ENCODE results near the gene KIAA1191.
"Not testable (repeated sequence)": the region's sequence is repeated elsewhere in the genome, so short reads cannot be mapped to it uniquely, and the experiment has no call there.

Gene KIAA1191

GRCh38 chr5:176361437-176362232 lies at the start of gene KIAA1191:
Gene KIAA1191, minus strand, starts transcription at chr5:176361764. Its CDS starts 2,256 bp downstream, at chr5:176359508.
- peak; percentile 82 to 88 (median 82) for DNase-seq

- no peak for DNase-seq
Observed at GRCh38 chr5:176410486-176411180, 49.1 kb upstream of the KIAA1191 start.

DNA sequence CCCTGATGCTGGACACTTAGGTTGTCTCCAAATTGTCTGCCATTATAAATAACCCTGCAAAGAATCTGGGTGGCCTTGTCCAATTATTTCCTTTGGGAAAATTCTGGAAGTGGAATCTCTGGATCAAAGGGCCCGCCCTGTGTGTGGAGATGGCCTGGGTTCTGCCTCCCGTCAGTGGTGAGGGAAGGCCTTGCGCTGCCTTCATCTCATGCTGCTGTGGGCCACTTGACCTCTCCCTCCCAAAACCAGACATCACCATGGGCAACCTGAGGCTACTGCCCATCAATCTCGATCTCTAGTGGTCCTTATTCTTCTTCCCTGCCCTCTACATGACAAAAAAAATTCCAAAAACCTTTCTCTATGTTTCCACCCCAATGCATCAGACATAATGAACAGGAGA lies 48.2 kb upstream of the KIAA1191 start:
- DNase-seq, result no peak

DNA sequence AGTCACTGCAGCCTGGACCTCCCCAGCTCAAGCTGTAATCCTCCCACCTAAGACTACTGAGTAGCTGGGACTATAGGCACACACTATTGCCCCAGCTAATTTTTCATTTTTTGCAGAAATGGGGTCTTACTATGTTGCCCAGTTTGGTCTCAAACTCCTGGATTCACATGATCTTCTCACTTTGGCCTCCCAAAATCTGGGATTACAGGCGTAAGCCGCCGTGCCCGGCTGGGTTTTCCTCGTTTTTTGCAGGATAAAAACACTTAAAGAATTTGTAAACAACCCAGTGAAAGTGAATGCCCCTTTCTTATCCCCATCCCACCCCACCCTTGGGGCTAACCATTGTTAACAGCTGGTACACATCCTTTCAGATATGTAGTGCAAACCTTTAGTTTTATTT lies 47.0 kb upstream of the KIAA1191 start:
- no peak for DNase-seq

DNA sequence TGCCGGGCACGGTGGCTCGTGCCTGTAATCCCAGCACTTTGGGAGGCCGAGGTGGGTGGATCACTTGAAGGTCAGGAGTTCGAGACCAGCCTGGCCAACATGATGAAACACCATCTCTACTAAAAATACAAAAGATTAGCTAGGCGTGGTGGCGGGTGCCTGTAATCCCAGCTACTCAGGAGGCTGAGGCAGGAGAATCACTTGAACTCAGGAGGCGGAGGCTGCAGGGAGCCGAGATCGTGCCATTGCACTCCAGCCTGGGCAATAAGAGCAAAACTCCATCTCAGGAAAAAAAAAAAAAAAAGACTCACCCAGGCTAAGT lies 46.6 kb upstream of the KIAA1191 start:
- DNase-seq, result not testable (repeated sequence)

- DNase-seq, result no peak
Observed at GRCh38 chr5:176407456-176408251, 46.1 kb upstream of the KIAA1191 start.

DNA sequence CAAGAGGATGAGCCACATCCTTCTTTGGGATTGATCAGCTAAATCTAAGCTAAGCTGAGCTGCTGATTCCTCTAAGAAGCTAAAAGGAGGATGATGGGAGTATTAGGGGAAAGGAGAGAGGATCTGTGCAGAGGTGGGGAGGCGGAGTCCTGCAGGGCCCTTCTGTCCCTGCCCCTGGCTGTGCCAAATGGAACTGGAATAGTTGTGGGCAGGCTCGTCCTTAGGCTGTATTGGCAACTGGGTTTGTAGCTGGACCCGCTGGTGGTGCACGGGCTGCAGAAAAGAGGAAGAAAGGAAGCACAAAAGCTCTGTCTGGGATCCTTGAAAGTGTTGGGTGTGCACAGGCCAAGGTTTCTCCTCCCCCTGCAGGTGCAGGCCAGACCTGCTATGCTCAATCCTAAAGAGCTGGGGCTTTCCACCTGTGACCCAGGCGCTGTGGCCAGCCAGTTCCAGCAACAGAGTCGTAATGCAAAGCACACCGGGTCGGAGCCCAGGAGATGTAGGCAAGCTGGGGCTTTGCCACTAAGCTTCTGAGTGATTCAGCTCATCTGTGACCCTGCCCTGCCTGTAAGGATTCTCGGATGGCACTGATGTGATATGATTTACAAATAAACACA lies 45.0 kb upstream of the KIAA1191 start:
- DNase-seq, result no peak

GRCh38 chr5:176405656-176406435 lies 44.3 kb upstream of the KIAA1191 start:
- DNase-seq, result no peak

DNA sequence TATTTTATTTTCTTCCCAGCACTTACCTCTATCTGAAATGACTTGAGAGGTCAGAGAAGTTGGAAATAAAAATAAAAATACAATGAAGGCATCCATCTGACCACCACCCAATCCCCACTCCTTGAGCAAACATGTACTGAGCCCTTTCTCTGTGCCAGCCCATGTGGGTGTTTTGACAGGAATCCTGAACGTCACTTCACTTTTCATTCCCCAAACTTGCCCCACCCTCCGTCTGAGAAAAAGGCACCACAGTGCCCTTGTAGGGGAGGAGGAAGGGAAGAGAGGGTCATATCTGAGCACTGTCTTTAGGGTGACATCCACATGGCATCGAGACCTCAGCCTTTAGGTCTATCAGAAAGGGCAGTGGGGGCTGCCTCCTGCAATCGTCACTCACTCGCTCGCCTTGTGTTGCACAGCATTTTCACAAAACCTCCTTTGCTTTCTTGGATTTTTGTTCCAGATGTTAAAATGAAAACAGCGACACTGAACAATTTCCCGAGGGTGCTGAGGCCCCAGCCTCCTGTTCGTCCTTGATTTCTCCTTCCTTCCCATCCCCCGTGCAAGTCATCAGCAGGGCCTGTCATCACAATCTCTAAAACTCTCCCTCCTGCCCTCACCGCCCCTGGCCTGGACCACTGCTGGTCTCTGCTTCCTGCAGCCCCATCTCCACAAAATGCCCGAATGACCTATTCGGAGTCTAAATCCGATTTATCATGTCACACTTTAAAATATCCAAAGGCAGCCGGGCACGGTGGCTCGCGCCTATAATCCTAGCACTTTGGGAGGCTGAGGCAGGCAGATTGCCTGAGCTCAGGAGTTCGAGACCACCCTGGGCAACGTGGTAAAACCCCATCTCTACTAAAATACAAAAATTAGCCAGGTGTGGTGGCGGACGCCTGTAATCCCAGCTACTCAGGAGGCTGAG lies 40.0 kb upstream of the KIAA1191 start:
- DNase-seq, result no peak

DNA sequence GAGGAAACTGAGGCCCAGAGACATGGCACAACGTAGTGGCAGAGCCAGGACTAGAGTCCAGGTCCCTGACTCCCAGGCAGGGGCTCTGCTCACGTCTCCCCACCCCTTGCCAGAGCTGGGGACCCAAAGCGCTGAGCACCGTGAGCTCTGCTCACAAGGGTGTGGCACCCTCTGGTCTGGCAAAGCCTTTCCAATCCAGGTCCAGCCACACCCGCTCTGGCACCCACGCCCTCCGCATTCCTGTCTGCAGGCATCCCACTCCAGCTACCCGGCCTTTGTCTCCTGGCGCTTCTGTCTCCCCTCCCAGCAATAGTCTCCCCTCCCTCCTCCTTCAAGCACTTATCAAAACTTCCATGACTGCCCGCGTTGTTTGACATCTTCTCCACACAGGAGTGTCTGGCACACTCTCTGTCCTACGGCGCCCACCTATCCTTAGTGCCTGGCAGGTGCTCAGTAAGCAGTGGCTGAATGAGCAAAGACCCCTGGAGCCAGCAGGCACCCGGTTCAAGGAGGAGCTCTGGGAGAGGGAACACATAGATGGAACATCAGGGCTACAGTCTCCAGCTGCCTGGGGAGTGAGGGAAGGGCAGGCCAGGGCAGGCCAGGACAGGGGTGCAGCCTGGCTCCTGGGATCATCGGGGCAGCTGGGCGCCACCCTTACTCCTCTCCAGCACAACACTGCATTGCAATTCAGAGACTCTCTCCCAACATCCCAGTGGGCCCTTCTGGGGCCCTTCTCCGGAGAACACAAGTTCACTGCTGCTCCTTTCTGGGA lies 39.0 kb upstream of the KIAA1191 start:
- no peak for DNase-seq

- DNase-seq, result no peak
Observed at GRCh38 chr5:176397736-176398420, 36.3 kb upstream of the KIAA1191 start.

- DNase-seq, result no peak
Observed at GRCh38 chr5:176396330-176396729, 34.8 kb upstream of the KIAA1191 start.

DNA sequence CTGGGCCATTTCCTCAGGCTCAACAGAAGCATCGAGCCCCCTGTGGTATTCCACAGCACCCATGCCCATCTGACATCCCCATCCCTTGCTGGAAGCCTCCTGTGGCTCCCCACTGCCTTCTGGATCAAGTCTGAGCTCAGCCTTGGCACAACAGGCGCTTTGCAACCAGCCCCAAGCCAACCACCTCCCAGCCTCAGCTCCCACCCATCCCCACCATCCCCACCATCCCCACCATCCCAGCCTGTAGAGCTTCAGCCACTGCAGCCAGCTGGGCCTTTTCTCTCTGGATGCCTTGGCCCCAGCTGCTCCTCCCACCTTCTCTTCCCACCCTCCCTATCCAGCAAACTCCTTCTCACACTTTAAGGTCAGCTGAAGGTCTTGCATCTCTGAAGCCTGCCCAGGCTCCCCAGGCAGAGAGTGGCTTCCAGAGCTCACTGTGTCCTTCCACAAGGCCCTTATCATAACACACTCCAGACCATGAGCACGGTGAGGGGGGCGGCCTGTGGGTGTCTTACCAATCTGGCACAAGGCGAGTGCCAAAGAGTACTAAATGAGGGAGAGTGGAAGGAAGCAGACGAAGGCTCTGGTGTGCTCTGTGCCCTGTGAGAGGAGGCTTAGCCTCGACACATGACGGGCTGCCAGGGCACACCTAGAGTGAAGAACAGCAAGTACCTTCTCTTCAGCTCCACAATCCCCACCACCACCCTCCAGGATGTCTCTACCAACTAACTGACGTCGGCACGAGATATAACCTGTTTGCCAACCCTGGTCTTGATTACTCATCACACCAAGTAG lies 33.5 kb upstream of the KIAA1191 start:
- no peak for DNase-seq

DNA sequence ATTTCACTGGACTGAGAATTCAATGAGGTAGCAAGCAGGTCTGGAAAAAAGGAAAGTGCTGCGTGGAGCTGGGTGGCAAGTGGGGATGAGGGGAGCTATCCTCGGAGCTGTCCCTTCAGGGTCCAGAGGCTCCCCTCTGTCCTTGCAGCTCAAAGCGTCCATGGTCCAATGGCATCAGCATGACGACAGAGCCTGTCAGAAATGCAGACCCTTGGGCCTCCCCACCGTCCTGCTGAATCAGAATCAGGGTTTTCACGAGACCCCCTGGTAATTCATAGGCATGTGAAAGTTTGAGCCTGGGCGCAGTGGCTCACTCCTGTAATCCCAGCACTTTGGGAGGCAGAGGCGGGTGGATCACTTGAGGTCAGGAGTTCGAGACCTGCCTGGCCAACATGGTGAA lies 32.5 kb upstream of the KIAA1191 start:
- no peak for DNase-seq

DNA sequence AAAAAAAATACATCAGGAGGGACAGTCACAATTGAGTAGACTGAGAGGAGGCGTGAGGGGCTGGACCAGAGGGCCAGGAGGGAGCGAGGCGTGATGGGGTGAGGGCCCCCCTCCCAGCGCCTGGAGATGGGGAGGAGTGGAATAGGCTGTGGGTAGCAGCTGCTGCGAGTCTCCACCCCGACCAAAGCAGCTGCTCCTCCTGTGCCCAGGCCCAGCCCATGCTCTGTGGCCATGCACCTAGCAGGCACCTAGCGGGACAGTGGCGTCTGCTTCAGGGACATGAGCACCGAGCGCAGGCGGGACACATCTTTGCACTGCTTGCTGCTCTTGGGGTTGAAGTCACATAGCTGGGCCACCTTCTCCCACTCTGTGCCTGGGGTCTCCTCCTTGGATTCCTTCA lies 31.0 kb upstream of the KIAA1191 start:
- DNase-seq, result no peak

- no peak for DNase-seq
Observed at GRCh38 chr5:176391999-176392398, 30.4 kb upstream of the KIAA1191 start.

GRCh38 chr5:176391479-176391878 lies 29.9 kb upstream of the KIAA1191 start:
- DNase-seq, result no peak

DNA sequence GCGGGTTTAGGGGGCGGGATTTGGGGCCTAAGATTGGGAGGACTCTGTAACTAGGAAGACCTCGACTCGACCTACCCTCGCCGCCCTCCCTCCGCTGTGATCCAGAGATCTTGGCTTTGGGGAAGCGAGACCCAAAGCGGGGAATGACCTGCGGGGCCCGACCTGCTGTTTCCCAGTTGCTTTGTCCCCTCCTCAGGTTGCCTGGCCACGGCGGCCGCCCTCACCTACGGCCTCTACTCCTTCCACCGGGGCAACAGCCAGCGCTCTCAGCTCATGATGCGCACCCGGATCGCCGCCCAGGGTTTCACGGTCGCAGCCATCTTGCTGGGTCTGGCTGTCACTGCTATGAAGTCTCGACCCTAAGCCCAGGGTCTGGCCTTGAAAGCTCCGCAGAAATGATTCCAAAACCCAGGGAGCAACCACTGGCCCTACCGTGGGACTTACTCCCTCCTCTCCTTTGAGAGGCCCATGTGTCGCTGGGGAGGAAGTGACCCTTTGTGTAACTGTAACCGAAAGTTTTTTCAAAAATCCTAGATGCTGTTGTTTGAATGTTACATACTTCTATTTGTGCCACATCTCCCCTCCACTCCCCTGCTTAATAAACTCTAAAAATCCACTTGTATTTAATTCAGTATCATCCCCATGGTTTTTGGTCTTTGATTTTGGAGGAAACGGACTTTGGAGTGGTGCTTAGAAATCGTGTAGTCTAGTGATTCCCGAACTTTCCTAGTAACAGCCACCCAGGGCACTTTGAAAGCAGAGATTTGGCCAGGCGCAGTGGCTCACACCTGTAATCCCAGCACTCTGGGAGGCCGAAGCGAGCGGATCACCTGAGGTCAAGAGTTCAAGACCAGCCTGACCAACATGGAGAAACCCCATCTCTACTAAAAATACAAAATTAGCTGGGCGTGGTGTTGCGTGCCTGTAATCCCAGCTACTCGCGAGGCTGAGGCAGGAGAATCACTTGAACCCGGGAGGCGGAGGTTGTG lies 27.9 kb upstream of the KIAA1191 start:
- DNase-seq, result no peak
